IPS-15b (cell line): ENCODE measurements around the gene NDUFS6.

Experiments used
- H3K27me3 ChIP-seq: one replicate; pipeline ENCODE4 v1.6.1; 2013; ENCODE audit warnings: low read length; ENCODE audit not compliant: control insufficient read depth, insufficient read depth
- H3K36me3 ChIP-seq: one replicate; pipeline ENCODE4 v1.6.1; 2013; ENCODE audit warnings: low read length; ENCODE audit not compliant: control insufficient read depth, insufficient read depth
- H3K4me1 ChIP-seq: one replicate; pipeline ENCODE4 v1.6.1; 2013; ENCODE audit warnings: mild to moderate bottlenecking, low read length; ENCODE audit not compliant: control insufficient read depth, insufficient read depth
- H3K4me3 ChIP-seq: one replicate; pipeline ENCODE4 v1.5.1; 2013; ENCODE audit warnings: low read depth, low read length
- H3K9ac ChIP-seq: one replicate; pipeline ENCODE4 v1.6.1; 2013; ENCODE audit warnings: low read depth, mild to moderate bottlenecking, low read length
- H3K9me3 ChIP-seq: one replicate; pipeline ENCODE4 v1.6.1; 2013; ENCODE audit warnings: mild to moderate bottlenecking, low read length; ENCODE audit not compliant: control insufficient read depth, insufficient read depth

Gene NDUFS6

DNA sequence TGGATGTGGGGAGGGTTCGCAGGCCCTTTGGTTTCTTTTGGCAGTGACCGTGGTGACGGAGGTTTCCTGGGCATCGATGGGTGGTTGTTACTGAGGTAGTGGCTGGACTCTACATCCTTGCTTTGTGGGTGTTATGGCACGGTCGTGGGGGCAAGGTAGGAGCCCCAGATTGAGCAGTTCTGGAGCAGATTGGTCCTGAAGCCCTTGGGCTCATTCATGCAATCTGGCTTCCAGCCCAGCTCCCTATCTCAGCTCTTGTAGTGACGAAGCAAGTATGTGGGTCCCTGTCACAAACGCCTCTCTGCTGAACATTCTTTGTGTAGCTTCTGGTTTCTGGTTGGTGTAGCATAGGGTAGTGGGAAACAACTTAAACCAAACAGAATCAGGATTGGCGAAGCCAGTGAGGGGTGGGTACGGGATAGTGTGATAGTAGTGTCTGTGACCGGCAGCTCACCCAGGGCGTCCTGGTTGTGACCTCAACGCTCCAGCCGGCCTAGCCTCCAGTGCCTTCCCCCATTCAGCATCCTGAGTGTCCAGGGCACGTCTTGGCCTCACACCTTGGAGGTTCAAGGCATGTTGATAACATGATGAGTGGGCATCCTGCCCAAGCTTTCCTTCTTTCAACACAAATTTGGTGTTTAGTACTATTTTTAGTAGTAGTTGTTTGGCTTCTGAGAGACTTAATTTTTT is 2.9 kb downstream of the NDUFS6 start:
- Histone ChIP-seq H3K9me3 (no peaks in the 10 kb centered on the region), H3K9ac (no peak overlapping the region), H3K4me1 (no peaks in the 10 kb centered on the region), H3K36me3 (peaks cover 46% of the 10 kb centered on the region), H3K27me3 (no peaks in the 10 kb centered on the region), H3K4me3 (no peak overlapping the region)

DNA sequence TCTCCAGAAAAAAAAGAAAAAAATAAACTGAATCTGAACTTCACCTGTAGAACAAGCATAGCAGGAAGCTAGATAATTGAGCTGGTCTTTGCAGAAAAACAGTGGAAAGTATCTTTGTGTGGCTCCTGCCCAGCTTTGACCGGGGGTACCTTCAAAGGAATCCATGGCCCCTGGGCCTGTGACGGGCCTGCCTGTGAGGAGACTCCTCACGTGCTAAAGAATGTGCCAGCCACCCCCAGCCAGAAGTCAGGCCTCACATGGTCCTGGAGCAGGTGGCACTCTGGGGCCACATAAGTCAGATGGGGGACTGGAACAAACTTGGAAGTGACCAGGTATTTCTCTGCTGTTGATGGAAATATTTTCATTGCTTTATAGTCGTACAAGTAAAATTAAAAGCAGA is 4.1 kb downstream of the NDUFS6 start:
- Histone ChIP-seq H3K27me3 (no peaks in the 10 kb centered on the region), H3K4me1 (no peaks in the 10 kb centered on the region), H3K36me3 (peaks cover 54% of the 10 kb centered on the region), H3K9ac (no peak overlapping the region), H3K9me3 (no peaks in the 10 kb centered on the region), H3K4me3 (no peak overlapping the region)

DNA sequence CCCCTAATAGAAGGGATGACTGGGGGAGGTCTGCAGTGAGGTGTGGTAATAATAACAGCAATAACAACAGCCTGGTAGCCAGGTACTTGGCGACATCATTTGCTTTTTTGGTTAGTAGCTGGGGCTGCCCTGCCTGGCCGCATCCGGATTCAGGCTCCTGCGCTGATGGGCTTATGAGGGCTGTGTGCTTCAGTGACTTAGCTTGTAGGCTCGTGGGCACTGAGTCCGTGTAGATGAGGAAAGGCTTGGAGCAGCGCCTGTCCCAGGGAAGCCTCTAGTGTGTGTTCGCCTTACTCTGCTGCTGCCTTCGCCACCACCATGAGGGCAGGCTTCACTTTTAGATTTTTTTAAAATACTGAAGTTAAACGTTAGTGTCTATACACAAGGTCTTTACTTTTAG is 4.5 kb downstream of the NDUFS6 start:
- no peaks in the 10 kb centered on the region for H3K27me3 ChIP-seq
- H3K9me3 ChIP-seq = no peaks in the 10 kb centered on the region
- H3K4me1 ChIP-seq = no peaks in the 10 kb centered on the region
- no peak overlapping the region for H3K4me3 ChIP-seq
- peaks cover 56% of the 10 kb centered on the region for H3K36me3 ChIP-seq
- no peak overlapping the region for H3K9ac ChIP-seq

DNA sequence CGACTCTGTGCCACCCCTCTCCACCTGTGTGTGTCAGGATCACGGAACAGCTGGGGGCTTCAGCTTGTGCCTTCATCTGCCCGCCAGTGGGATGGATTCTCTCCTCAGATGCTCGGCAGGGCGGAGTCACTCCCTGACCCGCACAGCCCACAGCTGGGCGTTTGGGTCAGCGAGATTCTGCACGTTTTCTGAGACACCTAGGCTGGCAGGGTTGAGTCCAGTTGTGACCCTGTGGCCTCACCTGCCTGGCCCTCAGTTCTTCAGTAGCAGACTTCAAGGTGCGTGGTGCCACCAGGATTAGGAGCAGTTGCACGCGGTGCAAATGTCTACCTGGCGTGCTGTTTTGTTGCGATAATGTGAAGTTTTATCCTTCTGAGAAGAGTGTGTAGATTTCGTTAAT is 5.0 kb downstream of the NDUFS6 start:
- H3K36me3 ChIP-seq = peaks cover 56% of the 10 kb centered on the region
- H3K9ac ChIP-seq = no peak overlapping the region
- H3K9me3 ChIP-seq = no peaks in the 10 kb centered on the region
- no peaks in the 10 kb centered on the region for H3K4me1 ChIP-seq
- H3K4me3 ChIP-seq = no peak overlapping the region
- H3K27me3 ChIP-seq = no peaks in the 10 kb centered on the region

DNA sequence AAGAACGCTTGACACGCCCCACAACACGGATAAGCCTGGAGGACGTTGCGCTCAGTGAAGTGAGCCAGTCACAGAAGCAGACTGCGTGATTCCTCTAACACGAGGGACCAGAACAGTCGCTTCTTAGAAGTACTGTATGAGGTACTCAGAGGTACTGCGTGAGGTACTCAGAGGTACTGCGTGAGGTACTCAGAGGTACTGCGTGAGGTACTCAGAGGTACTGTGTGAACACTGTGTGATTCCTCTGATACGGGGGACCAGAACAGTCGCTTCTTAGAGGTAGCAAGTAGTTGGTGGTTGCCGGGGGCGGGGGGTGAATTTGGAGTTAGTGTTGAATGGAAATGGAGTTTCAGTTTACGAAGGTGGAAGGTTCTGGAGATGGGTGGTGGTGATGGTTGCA is 5.8 kb downstream of the NDUFS6 start:
- Histone ChIP-seq H3K27me3 (no peaks in the 10 kb centered on the region), H3K4me1 (no peaks in the 10 kb centered on the region), H3K36me3 (peaks cover 56% of the 10 kb centered on the region), H3K9me3 (no peaks in the 10 kb centered on the region), H3K9ac (no peak overlapping the region), H3K4me3 (no peak overlapping the region)

DNA sequence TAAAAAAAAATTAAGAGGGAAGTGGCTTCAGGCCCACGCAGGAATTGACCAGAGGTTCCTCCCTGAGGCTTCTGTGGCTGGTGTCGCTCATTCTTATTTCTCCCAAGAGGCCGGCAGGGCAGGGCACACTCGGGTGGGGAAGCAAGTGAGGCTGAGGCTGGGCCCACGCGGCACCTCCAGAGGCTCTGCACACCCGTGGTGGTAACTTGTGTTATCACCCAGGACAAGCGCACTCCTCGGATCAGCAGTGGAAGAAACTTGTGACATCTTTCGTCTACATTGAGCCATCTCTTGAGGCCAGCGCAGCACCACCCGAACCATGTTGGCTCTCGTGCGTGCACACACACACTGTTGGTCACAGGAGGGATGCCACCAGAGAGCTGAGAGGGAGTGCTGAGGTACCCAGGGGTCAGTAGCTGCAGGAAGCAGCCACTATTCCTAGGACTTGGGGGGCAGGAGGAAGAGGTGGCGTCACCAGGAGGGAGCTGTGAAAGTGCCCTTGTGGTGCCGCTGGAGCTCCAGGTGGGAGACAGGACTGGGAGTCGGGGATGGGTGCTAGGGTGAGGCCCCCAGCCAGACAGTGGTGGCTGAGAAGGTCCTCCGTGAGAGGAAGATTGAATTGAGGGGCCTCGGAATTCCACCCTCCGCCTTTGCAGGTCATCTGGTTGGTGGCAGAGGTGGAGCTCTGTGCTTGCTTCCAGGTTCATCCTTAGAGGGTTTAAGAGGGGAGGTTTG is 6.4 kb downstream of the NDUFS6 start:
- H3K9ac ChIP-seq = no peak overlapping the region
- H3K9me3 ChIP-seq = no peaks in the 10 kb centered on the region
- H3K27me3 ChIP-seq = no peaks in the 10 kb centered on the region
- H3K36me3 ChIP-seq = peaks cover 60% of the 10 kb centered on the region
- H3K4me3 ChIP-seq = no peak overlapping the region
- H3K4me1 ChIP-seq = no peaks in the 10 kb centered on the region

DNA sequence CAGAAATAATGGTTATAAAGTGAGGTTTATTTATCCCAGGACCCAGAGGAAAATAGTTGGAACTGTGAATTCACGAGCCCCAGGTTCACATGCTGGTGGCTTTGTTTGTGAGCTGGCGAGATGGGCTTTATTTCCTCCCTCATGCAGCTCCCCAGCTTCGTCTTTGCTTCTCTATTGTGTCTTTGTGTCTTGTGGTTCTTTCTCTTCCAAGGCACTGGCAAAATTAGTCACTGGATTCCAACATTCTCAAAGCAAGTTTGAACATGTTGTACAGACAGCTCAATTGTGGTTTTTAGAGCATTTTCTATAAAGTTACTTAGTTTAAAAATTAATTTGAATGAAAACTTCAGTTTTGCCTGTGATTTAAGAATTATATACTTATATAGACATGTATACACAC is 7.2 kb downstream of the NDUFS6 start:
- H3K36me3 ChIP-seq = peaks cover 54% of the 10 kb centered on the region
- no peaks in the 10 kb centered on the region for H3K4me1 ChIP-seq
- H3K9me3 ChIP-seq = no peaks in the 10 kb centered on the region
- H3K4me3 ChIP-seq = no peak overlapping the region
- no peaks in the 10 kb centered on the region for H3K27me3 ChIP-seq
- H3K9ac ChIP-seq = no peak overlapping the region

DNA sequence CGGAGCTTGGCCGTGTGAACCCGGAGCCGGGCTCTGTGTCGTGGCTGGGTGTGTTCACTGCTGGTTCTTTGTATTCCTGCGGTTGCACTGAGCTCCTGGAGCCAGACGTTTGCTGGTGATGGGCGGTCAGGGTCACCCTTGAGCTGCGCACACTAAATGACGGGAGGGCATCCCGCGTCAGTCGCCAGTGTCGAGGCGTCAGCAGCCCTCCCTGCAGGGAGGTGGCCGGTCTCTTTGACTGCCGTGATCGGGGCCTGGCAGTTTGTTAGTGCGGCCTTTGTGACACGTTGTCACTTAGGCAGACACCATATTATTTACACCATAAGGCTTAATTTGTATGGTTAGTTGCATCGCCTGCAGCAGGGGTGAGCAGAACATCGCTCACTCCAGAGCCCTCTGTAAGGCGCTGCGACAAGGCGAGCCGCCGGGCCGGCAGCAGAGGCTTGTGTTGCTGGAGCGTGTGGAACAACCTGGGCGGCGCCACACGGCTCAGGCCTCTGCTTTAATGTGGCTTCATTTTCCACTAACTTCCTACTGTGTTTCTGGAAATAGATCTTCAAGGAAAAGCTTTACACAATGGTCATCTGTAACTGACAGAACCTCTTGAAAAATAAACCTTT is 8.3 kb downstream of the NDUFS6 start:
- H3K36me3 ChIP-seq = peaks cover 54% of the 10 kb centered on the region
- H3K4me3 ChIP-seq = no peak overlapping the region

DNA sequence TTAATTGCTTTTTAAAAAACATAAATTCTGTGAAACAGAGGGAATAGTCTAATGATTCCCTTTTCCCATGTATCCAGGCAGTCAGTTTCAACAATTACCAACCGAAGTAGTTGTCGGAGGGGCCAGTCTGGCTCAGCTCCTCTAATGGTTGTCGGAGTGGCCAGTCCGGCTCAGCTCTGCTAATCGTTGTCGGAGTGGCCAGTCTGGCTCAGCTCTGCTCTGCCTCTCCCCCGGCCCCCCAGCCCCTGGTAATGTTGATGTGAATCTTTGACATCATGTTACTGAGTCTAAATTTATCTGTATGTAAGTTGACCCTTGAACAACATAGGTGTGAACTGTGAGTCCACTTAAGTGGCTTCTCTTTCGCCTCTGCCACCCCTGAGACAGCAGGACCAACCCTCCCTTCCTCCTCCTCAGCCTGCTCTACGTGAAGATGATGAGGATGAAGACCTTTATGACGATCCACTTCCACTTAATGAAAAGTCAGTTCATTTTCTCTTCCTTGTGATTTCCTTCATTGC is 9.4 kb downstream of the NDUFS6 start:
- peaks cover 56% of the 10 kb centered on the region for H3K36me3 ChIP-seq

More for the DNA sequence above, 8.3 kb downstream of the NDUFS6 start:
- Histone ChIP-seq H3K9me3 (no peaks in the 10 kb centered on the region), H3K4me1 (no peaks in the 10 kb centered on the region), H3K9ac (no peak overlapping the region), H3K27me3 (no peaks in the 10 kb centered on the region)

DNA sequence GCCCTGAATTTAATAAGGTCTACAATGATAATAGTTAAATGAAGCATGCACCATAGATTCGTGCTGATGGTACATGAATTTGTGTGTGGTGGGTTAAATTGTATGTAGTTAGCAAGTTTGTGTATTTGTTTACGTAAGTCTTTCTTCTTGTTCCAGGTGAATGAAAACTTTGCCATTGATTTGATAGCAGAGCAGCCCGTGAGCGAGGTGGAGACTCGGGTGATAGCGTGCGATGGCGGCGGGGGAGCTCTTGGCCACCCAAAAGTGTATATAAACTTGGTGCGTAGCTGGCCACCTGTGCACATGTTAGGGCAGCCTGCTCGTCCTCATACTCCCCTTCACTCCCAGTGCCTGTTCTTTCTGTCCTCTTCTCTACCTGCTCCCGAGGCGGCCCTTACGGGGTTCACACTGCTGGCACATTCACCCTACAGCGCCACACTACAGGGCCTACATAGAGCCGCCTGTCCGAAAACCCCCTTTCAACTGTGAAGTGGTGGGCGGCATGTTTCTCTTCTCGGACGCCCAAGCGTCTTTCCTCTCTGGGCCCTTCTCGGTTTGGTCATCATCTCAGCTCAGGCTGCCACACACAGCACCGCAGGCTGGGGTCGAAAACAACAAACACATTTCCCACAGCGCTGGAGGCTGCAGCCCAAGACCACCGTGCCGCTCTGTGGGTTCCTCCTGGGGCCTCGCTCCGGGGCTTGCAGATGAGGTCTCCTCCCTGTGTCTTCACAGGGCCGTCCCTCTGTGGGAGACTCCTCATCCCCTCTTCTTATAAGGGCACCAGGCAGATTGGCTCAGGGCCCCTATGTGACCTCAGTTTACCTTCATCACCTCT is 13.2 kb downstream of the NDUFS6 start:
- H3K36me3 ChIP-seq = peaks cover 53% of the 10 kb centered on the region
- H3K9me3 ChIP-seq = no peaks in the 10 kb centered on the region

More for the DNA sequence above, 9.4 kb downstream of the NDUFS6 start:
- Histone ChIP-seq H3K9me3 (no peaks in the 10 kb centered on the region), H3K9ac (no peak overlapping the region), H3K27me3 (no peaks in the 10 kb centered on the region), H3K4me1 (no peaks in the 10 kb centered on the region), H3K4me3 (no peak overlapping the region)

DNA sequence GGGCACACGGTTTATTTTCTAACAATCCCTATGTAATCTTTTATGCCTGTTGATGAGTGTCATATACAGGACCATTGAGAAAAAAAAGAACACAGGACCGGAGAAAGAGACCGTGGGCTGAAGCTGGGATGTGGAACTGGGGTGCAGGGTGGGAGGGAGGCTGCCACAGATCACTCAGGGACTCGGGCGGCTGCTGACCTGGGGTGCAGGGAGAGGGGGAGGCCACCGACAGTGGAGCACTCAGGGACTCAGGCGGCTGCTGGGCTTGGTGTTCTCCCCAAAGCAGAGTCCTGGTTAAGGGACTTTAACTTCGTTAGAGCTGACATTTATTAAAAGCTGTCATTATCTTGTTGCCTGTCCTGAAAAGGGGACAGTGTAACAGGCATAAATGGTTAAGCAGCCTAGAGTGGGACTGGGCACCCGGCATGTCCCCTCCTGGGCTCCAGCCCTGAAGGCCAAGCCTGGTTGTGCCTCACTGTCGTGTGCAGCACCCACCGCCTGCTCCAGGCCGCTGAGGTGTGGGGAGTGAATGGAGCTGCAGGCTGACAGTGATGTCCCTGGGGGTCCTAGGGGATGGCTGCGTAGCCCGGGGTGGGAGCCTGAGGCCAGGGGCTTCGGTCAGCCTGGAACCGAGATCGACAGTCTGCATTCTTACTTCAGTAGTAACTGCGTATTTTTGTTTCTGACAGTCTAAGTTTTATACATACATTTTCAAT is 14.0 kb downstream of the NDUFS6 start:
- Histone ChIP-seq H3K9me3 (no peaks in the 10 kb centered on the region), H3K27me3 (no peaks in the 10 kb centered on the region), H3K4me3 (no peak overlapping the region), H3K4me1 (peaks cover 6% of the 10 kb centered on the region), H3K36me3 (peaks cover 54% of the 10 kb centered on the region), H3K9ac (no peak overlapping the region)

More for the DNA sequence above, 13.2 kb downstream of the NDUFS6 start:
- Histone ChIP-seq H3K27me3 (no peaks in the 10 kb centered on the region), H3K4me1 (peaks cover 4% of the 10 kb centered on the region), H3K9ac (no peak overlapping the region), H3K4me3 (no peak overlapping the region)
